HG03039 (cell line): ENCODE measurements around the gene SCN2B.

Experiments
- ATAC-seq: cut with Tn5 transposase; IDR thresholded peaks from one replicate; pipeline ENCODE4 v1.9.1; 2021; ENCODE audit warnings: mild to moderate bottlenecking, moderate library complexity; ENCODE audit not compliant: unreplicated experiment

SCN2B gene

GRCh38 chr11:118175031-118175992, 1.1 kb downstream of the SCN2B start:
- no peak for ATAC-seq

GRCh38 chr11:118174006-118174567, 2.4 kb downstream of the SCN2B start:
- no peak for ATAC-seq

- no peak for ATAC-seq
These were observed 4.1 kb downstream of the SCN2B start for GRCh38 chr11:118172356-118172755.

- ATAC-seq = no peak
These were observed 5.0 kb downstream of the SCN2B start for GRCh38 chr11:118171269-118172062.

- no peak for ATAC-seq
These were observed 5.6 kb downstream of the SCN2B start for GRCh38 chr11:118170882-118171268.

GRCh38 chr11:118170231-118170630, 6.2 kb downstream of the SCN2B start:
- ATAC-seq = no peak

GRCh38 chr11:118169300-118170140, 6.9 kb downstream of the SCN2B start:
- ATAC-seq = no peak

- ATAC-seq = no peak
These were observed 7.7 kb downstream of the SCN2B start for GRCh38 chr11:118168751-118169150.

GRCh38 chr11:118168316-118168715, 8.1 kb downstream of the SCN2B start:
- ATAC-seq = no peak

- ATAC-seq = no peak
These were observed 8.5 kb downstream of the SCN2B start for GRCh38 chr11:118167906-118168305.

GRCh38 chr11:118167253-118167652, 9.2 kb downstream of the SCN2B start:
- ATAC-seq = no peak

GRCh38 chr11:118166641-118167040, 9.8 kb downstream of the SCN2B start:
- no peak for ATAC-seq

GRCh38 chr11:118164885-118165284, 11.6 kb downstream of the SCN2B start:
- no peak for ATAC-seq

- ATAC-seq = no peak
These were observed 12.9 kb downstream of the SCN2B start for GRCh38 chr11:118163494-118163893.

GRCh38 chr11:118162846-118163245, 13.6 kb downstream of the SCN2B start:
- ATAC-seq = no peak

- ATAC-seq = no peak
These were observed 14.7 kb downstream of the SCN2B start for GRCh38 chr11:118161786-118162185.

- ATAC-seq = no peak
These were observed 19.1 kb downstream of the SCN2B start for GRCh38 chr11:118157186-118157895.

- ATAC-seq = no peak
These were observed 19.8 kb downstream of the SCN2B start for GRCh38 chr11:118156531-118157185.

GRCh38 chr11:118155776-118156530, 20.5 kb downstream of the SCN2B start:
- no peak for ATAC-seq
